Activated naive CD4-positive, alpha-beta T cell treated with anti-CD3 and anti-CD28 coated beads, Interleukin-2, amount 50 U/mL, for 72 hours (primary cell): ENCODE data around the gene UBTD1. TPM values are rescaled to one million over a fixed set of nuclear protein-coding genes. Genes with fewer than 3 reads are reported as not detected.
"Not testable (repeated sequence)": the region's sequence is repeated elsewhere in the genome, so short reads cannot be mapped to it uniquely, and the experiment has no call there.

Experiments used
- ATAC-seq, 2 donors: fragments of 150-1000 bp; cut with Tn5 transposase; 2 replicates each; pipeline ENCODE4 v1.10.0; 2021; ENCODE audit warnings: mild to moderate bottlenecking in 2 of 2, moderate library complexity in 2 of 2
- DNase-seq, 2 donors: peaks; one replicate each; pipeline ENCODE4 v3.0.0; 2021 to 2022; ENCODE audit warnings: low spot score in 2 of 2
- H3K27ac Mint-ChIP-seq, 2 donors: one replicate each; pipeline ENCODE4 v1.8.0; 2022; ENCODE audit warnings: mild to moderate bottlenecking in 2 of 2, mixed read lengths in 2 of 2
- H3K36me3 Mint-ChIP-seq, 2 donors: one replicate each; pipeline ENCODE4 v1.8.0; 2022; ENCODE audit warnings: mixed read lengths in 2 of 2
- H3K9me3 Mint-ChIP-seq, 2 donors: one replicate each; pipeline ENCODE4 v1.8.0; 2022; ENCODE audit warnings: mixed read lengths in 2 of 2
- total RNA-seq, 2 donors: library from RNA; stranded (reverse); gene quantifications; one replicate each; pipeline ENCODE4 v1.2.3, GENCODE V29; 2022

UBTD1 gene, protein sequence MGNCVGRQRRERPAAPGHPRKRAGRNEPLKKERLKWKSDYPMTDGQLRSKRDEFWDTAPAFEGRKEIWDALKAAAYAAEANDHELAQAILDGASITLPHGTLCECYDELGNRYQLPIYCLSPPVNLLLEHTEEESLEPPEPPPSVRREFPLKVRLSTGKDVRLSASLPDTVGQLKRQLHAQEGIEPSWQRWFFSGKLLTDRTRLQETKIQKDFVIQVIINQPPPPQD
- 1 to 10 TPM; 1.9 to 3.5 TPM for total RNA-seq

DNA sequence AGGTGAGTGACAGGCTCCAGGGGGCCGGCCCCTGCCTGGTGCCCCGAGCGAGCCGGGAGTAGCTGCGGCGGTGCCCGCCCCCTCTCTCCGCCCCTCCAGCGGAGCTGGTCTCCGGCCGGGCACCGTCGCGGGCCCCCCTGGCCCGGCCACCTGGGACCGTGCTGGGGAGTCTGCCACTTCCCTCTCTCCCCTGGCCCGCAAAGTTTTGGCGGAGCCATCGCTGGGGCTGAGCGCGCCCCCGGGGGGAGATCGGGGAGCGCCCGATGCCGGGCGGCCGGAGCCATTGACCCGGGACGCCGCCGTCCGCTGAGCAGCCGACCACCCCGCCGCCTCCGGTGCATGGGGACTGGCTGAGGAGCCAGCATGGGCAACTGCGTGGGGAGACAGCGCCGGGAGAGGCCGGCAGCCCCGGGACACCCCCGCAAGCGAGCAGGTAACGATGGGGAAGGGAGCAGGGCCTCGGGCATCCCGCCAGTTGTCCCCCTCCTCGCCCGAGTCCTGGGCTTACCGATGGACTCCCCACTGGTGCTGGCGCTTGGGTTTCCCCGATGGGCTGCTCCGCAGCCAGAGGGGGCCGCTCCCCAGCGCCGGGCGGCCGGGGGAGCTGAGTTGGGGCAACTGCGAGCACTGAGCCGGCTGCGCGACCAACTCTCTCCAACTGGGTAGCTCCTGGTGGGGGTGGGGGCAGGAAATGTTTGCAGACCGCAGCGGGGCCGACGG is at the start of gene UBTD1:
TSS of gene UBTD1 (plus strand) at position 84 of the 720 bp plus-strand sequence. CDS start at position 364, 280 bp downstream.
- H3K27ac Mint-ChIP-seq: peak within 1 kb of the TSS; percentile 96 to 98
- no peaks in the 10 kb centered on the region for H3K9me3 Mint-ChIP-seq
- ATAC-seq (peak in 1 of 2 donors; percentile 6), DNase-seq (peak in 1 of 2 donors; percentile 40)
- H3K36me3 Mint-ChIP-seq: peaks cover 8 to 10% of the 10 kb centered on the region in 2 donors

DNA sequence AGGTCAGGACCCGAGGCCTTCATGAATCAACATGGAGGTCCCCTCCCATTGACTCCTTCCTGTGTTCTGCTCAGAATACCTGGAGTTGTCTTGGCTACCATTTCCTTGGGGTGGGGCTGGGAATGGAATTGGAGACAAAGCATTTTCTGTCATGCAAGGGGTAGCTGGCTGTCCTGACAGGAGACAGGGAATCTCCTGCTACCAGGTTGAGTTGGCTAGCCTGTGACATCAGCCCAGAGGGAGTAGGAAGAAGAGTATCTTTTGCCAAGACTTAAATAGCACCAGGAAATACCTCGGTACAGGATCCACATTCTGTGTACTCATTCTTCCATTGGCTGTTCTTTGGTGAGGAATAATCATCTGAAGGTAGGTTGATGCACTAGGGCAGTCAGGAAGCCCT is 47.9 kb upstream of the UBTD1 start:
- Mint-ChIP-seq H3K9me3 (no peaks in the 10 kb centered on the region), H3K27ac (no peak overlapping the region), H3K36me3 (peaks cover 10 to 35% of the 10 kb centered on the region in 2 donors)
- no peak for DNase-seq
- ATAC-seq: no peak

DNA sequence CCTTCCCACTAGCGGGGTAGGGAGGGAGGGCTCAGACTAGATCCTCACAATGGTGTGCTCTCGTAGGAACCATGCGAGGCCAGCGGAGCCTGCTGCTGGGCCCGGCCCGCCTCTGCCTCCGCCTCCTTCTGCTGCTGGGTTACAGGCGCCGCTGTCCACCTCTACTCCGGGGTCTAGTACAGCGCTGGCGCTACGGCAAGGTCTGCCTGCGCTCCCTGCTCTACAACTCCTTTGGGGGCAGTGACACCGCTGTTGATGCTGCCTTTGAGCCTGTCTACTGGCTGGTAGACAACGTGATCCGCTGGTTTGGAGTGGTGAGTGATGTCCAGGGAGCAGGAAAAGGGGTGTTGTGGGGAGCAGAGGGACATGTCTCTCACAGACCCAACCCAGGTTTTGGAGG is 47.1 kb upstream of the UBTD1 start:
- H3K9me3 Mint-ChIP-seq: no peaks in the 10 kb centered on the region
- DNase-seq (no peak), ATAC-seq (no peak)
- H3K27ac Mint-ChIP-seq: peak overlapping the region; percentile 89 to 90
- peaks cover 9 to 30% of the 10 kb centered on the region in 2 donors for H3K36me3 Mint-ChIP-seq

DNA sequence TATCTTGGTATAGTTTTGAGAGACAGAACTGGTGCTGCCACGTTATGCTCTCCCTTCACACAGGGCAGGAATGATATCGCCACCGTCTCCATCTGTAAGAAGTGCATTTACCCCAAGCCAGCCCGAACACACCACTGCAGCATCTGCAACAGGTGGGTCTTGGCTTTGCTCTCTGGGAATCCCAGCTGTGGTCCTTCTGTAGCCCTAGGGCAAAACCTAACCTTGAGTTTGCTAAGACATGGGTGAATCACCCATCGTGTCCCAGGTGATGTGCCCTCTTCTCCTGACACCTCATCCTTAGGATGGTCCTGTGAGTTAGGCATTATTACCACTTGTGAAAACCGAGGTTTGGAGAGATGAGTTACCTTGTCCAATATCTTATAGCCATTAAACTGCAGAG is 46.4 kb upstream of the UBTD1 start:
- DNase-seq: no peak
- Mint-ChIP-seq H3K36me3 (peaks cover 9 to 34% of the 10 kb centered on the region in 2 donors), H3K27ac (peak overlapping the region; percentile 89 to 90), H3K9me3 (no peaks in the 10 kb centered on the region)
- no peak for ATAC-seq

DNA sequence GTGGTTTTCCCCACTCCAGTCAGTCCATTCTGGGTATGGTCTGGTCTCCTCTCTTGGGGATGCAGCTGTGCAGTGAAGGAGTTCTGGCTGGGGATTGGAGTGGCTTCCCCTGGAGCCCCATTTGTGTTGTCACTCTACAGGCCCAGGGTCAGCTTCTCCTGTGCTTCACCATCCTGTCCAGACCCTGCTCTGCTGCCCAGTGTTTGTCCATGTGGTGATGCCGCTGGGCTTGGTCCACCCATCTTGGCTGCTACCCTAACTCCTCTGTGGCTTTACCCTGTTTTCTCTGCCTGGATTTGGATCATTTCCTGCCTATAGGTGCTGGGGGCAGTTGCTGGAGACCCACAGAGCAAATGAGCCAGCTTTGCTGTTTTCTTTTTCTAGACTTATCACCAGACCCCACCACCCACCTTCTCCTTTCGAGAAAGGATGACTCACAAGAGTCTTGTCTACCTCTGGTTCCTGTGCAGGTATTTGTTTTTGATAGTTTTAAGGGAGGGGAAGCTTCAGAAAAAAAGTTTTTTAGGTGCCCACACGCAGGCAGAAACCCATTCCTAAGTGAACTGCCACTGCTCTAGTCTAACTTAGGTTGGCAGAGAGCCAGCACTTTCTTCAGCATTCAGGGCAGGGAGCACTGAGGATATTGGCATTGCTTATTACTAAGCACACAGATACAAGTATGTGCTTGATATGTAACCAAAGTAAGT is 44.2 kb upstream of the UBTD1 start:
- peaks cover 12 to 42% of the 10 kb centered on the region in 2 donors for H3K36me3 Mint-ChIP-seq
- DNase-seq: peak in 1 of 2 donors; percentile 26
- H3K27ac Mint-ChIP-seq: peak overlapping the region; percentile 89 to 98
- peak; percentile 67 to 76 for ATAC-seq
- H3K9me3 Mint-ChIP-seq: no peaks in the 10 kb centered on the region

DNA sequence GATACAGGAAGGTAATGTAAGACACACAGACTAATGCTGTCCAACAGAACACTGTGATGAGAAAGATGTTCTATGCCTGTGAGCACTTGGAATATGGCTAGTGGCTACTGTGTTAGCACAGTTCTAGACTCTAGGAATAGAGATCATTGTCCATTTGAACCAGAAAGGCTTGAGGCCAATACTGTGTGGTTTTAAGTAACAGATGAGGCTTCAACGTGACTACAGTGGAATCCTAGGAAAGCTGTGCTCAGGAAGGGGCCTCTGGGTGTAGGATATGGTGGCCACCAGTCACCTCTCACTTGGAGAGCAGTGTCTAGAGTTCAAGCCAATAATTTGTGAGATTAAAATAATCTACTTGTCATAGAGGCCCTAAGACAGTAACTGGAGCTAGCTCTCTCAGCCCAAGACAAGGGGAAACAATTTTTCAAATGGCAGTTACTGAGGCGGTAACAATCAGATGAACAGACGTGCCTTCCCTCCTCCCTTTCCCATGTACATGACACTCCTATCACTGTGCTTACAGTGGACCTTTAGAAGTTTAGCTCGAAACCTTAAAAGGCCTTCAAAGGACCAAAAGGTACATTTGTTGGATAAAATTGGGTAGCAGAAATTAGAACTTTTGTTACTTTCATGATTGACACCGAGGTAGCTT is 42.6 kb upstream of the UBTD1 start:
- ATAC-seq (no peak), DNase-seq (no peak)
- no peaks in the 10 kb centered on the region for H3K9me3 Mint-ChIP-seq
- peak overlapping the region; percentile 60 to 89 for H3K27ac Mint-ChIP-seq
- peaks cover 22 to 43% of the 10 kb centered on the region in 2 donors for H3K36me3 Mint-ChIP-seq

DNA sequence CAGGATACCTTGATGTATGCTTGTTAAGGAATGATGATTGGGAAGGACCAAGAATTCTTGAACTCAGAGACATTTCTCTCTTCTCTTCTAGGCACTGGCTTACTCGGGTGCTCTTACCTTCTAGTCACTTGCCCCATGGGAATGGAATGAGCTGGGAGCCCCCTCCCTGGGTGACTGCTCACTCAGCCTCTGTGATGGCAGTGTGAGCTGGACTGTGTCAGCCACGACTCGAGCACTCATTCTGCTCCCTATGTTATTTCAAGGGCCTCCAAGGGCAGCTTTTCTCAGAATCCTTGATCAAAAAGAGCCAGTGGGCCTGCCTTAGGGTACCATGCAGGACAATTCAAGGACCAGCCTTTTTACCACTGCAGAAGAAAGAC is 42.0 kb upstream of the UBTD1 start:
- Mint-ChIP-seq H3K27ac (peak overlapping the region; percentile 60 to 89), H3K36me3 (peaks cover 22 to 43% of the 10 kb centered on the region in 2 donors), H3K9me3 (no peaks in the 10 kb centered on the region)
- DNase-seq (no peak), ATAC-seq (no peak)

DNA sequence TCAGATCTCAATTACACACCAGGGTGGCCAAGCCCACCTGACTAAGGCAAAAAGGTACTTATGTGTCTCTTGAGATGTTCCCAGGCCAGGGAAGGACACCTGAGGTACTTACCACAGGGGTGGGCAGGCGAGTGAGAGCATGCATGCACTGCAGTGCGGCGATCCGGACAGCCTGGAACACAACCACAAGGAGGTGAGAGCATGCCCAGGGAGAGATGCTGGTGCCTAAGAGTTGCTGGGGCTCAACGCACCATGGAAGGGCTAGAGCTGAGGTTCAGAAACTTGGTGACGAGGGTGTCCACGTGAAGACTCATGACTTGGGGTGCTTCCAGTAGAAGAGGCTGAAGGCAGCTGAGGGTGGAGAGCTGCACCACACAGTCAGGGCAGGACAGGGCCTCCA is 39.6 kb upstream of the UBTD1 start:
- peak overlapping the region; percentile 65 to 84 for H3K27ac Mint-ChIP-seq
- no peak for DNase-seq
- peaks cover 13 to 48% of the 10 kb centered on the region in 2 donors for H3K36me3 Mint-ChIP-seq
- no peaks in the 10 kb centered on the region for H3K9me3 Mint-ChIP-seq
- no peak for ATAC-seq

DNA sequence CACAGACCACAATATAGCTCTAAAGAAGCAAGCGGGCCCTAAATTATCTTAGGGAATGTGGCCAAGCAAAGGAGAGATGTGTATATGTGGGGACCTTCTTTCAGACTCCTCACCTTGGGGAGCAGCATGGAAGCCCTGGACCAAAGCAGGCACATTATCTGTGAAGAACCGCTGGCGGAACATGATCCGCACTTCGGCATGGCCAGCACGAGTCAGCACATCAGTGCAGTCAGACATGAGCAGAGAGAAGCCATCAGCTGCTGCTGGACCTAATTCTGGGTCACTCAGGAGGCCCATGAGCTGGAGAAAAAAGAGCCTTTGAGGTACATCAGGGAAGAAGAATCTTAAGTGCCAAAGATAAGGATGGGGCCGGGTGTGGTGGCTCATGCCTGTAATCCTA is 38.8 kb upstream of the UBTD1 start:
- H3K9me3 Mint-ChIP-seq: no peaks in the 10 kb centered on the region
- peak overlapping the region; percentile 65 to 84 for H3K27ac Mint-ChIP-seq
- DNase-seq (no peak), ATAC-seq (no peak)
- H3K36me3 Mint-ChIP-seq: peaks cover 17 to 48% of the 10 kb centered on the region in 2 donors

DNA sequence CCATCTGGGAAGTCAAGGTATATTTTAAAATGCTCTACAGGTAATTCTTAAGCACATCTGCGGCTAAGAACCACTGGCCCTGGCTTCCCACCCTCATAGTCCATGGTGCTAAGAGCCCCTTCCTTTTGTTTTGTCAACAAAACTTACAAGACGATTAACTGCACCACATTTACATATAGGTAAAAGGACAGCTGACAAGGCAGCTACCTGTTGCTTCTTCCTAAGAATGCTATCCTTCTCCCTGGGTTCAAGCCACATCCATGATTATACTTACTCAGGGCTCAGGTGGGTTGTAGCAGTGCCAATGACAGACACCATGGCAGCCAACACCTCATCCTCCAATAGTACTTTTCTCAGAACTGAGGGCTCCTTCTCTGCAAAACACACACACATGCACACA is 36.4 kb upstream of the UBTD1 start:
- Mint-ChIP-seq H3K36me3 (peaks cover 17 to 42% of the 10 kb centered on the region in 2 donors), H3K9me3 (no peaks in the 10 kb centered on the region), H3K27ac (peak overlapping the region in 1 of 2 donors; percentile 28)
- no peak for ATAC-seq
- DNase-seq: no peak

DNA sequence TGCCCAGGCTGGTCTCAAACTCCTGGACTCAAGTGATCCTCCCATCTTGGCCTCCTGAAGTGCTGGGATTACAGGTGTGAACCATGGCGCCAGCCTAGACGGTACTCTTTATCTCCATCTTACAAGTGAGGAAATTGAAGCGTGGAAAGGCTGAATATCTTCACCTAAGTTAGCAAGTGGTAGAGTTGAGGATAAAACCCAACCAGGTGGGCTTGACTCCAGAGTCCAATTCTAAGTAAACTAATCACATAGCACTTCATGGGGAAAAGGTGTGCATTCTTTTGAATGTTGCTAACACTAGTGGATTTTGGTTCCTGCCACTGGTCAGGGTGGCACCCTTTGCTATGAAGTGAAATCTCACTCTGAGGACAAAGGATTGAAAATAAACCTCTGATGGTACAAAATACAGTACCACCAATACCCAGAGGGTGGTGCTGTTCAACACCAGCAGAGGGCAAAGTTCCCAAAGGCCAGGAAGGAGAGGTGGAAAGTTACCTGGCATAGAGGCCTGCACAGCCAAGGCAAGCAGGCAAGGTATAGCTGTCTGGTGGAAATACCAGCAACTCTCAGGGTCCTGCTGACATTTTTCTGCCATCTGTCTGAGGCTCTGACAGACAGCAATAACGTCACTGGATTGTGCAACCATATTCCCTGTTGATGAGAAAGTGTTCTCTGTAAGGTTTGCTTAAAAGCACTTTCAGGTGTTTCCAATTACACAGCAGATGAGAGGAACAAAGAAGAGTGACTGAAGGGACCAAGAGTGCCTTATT is 35.2 kb upstream of the UBTD1 start:
- ATAC-seq (peak; percentile 65), DNase-seq (peak in 1 of 2 donors; percentile 43)
- Mint-ChIP-seq H3K36me3 (peaks cover 17 to 34% of the 10 kb centered on the region in 2 donors), H3K9me3 (no peaks in the 10 kb centered on the region), H3K27ac (peak overlapping the region; percentile 41 to 65)

DNA sequence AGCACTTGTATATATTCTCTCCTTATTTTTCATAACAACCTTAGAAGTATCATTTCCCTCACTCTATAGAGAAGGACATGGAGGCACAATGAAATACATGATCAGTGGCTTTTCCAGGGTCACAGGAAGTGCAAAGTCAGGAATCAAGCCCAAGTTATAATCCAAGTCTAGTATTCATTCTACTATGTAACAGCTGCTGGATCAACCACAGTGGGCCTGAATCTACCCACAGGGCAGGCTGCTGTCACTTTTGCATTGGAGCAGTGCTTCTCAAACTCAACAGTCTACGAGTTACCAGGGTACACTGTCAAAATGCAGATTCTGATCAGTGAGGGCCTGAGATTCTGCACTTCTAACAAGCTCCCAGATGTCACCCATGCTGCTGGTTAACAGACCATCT is 34.5 kb upstream of the UBTD1 start:
- no peaks in the 10 kb centered on the region for H3K9me3 Mint-ChIP-seq
- H3K36me3 Mint-ChIP-seq: peaks cover 16 to 27% of the 10 kb centered on the region in 2 donors
- no peak for DNase-seq
- H3K27ac Mint-ChIP-seq: peak overlapping the region in 1 of 2 donors; percentile 25
- ATAC-seq: peak in 1 of 2 donors; percentile 10

DNA sequence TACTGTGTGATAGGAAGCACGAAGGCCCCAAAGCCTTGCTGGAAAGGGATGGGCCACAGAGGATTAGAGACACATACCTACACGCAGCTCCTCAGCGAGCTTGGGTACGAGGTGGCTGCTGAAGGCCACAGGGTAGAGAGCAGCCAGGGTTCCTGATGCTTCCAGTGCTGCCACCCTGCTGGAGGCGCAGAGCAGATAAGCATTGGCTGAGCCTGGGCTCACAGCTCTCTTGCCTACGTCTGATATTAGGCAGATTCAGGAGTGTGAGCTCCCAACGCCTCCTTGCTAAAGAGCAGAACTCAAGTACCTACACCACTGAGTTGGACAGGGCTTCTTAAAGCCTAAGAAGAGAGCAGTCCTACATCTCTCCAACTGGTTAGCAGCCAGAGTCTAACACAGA is 32.7 kb upstream of the UBTD1 start:
- ATAC-seq (no peak), DNase-seq (no peak)
- peak overlapping the region in 1 of 2 donors; percentile 35 for H3K27ac Mint-ChIP-seq
- peaks cover 4 to 14% of the 10 kb centered on the region in 2 donors for H3K36me3 Mint-ChIP-seq
- no peaks in the 10 kb centered on the region for H3K9me3 Mint-ChIP-seq

DNA sequence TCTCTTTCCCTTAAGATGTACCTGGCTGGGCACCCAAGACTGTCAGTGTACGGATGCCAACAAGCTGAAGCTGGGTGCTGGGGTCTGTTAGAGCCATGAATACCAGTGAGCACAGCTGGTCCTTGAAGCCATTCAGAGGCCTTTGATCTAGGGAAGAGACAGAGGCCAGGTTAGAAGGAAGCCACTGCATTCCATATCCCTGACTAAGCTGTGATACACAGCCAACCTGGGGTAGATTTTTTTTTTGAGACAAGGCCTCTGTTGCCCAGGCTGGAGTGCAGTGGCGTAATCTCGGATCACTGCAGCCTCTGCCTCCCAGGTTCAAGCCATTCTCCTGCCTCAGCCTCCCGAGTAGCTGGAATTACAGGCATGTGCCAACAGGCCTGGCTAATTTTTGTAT is 32.0 kb upstream of the UBTD1 start:
- H3K9me3 Mint-ChIP-seq: no peaks in the 10 kb centered on the region
- H3K36me3 Mint-ChIP-seq: peaks cover 4 to 14% of the 10 kb centered on the region in 2 donors
- no peak for DNase-seq
- H3K27ac Mint-ChIP-seq: peak overlapping the region; percentile 47 to 60
- no peak for ATAC-seq

DNA sequence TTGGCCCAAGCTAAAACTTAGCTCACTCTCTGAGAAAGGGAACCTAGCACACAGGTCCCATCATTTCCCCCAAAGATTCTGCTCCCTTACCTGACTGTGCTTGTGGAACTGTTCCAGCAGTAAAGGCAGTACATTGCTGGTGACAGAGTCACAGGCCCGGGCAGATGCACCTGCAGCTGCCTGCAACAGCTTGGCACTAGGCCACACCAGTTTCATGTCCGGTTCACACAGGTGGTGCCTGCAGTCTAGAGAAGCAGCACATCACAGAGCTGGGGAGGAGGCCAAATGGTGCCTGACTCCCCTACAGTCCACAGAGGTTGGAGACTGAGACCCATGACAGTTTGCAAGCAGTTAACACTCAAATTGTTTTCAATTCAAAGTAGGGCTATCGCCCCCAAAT is 30.6 kb upstream of the UBTD1 start:
- ATAC-seq: no peak
- H3K36me3 Mint-ChIP-seq: peaks cover 4 to 9% of the 10 kb centered on the region in 2 donors
- no peak for DNase-seq
- H3K27ac Mint-ChIP-seq: peak overlapping the region; percentile 29 to 60
- no peaks in the 10 kb centered on the region for H3K9me3 Mint-ChIP-seq

DNA sequence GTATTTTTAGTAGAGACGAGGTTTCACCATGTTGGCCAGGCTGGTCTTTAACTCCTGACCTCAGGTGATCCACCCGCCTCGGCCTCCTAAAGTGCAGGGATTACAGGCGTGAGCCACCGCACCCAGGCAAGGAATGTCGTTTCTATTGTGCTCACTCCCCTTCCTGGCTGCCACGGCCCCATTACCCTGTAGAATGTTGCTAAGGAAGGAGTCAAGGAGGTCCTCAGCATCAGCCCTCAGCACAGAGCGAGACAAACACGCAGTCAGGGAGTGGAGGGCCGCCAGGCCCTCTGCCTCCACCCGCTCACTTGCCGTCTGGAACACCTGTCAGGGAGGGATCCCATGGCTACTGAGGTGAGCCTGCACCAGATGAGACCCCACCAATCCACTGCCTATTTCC is 29.9 kb upstream of the UBTD1 start:
- H3K36me3 Mint-ChIP-seq, ATAC-seq, DNase-seq, H3K9me3 Mint-ChIP-seq: not testable (repeated sequence)
- peak overlapping the region; percentile 60 to 81 for H3K27ac Mint-ChIP-seq
